RWPE2 (cell line): ENCODE data around the gene GFOD1.

Experiments used
- ATAC-seq: fragments of 200-7000 bp; cut with Tn5 transposase; 3 replicates; pipeline ENCODE4 v1.9.1; 2021; ENCODE audit warnings: low read depth
- DNase-seq: peaks from one replicate; pipeline ENCODE4 v3.0.0-alpha.2; 2020; ENCODE audit warnings: low spot score
- H3K27ac ChIP-seq: fragments of 450-650 bp; 2 replicates; pipeline ENCODE4 v1.5.1; 2017; ENCODE audit warnings: mild to moderate bottlenecking; ENCODE audit not compliant: poor library complexity, severe bottlenecking
- H3K27me3 ChIP-seq: fragments of 250-450 bp; sonication (Bioruptor Pico); 2 replicates; pipeline ENCODE4 v1.5.1; 2021; ENCODE audit warnings: mild to moderate bottlenecking, moderate library complexity; ENCODE audit not compliant: insufficient read depth, poor library complexity, severe bottlenecking
- H3K36me3 ChIP-seq: fragments of 250-450 bp; sonication (Bioruptor Pico); 2 replicates; pipeline ENCODE4 v1.5.1; 2020; ENCODE audit warnings: low read depth, mild to moderate bottlenecking, moderate library complexity
- H3K4me1 ChIP-seq: fragments of 250-450 bp; sonication (Bioruptor Pico); 2 replicates; pipeline ENCODE4 v1.5.1; 2021; ENCODE audit warnings: mild to moderate bottlenecking, moderate library complexity; ENCODE audit not compliant: insufficient read depth, poor library complexity, severe bottlenecking
- H3K4me3 ChIP-seq: fragments of 250-450 bp; sonication (Bioruptor Pico); 2 replicates; pipeline ENCODE4 v1.5.1; 2021; ENCODE audit warnings: mild to moderate bottlenecking, moderate library complexity; ENCODE audit not compliant: severe bottlenecking
- H3K9me3 ChIP-seq: fragments of 250-450 bp; sonication (Bioruptor Pico); 2 replicates; pipeline ENCODE4 v1.5.1; 2021; ENCODE audit warnings: mild to moderate bottlenecking, moderate library complexity; ENCODE audit not compliant: severe bottlenecking
- CTCF ChIP-seq: fragments of 450-650 bp; IDR thresholded peaks from one replicate; pipeline ENCODE4 v1.5.1; 2017; ENCODE audit warnings: mild to moderate bottlenecking, moderate library complexity; ENCODE audit not compliant: poor library complexity, severe bottlenecking

Gene GFOD1

GRCh38 chr6:13308332-13308731, 179.1 kb downstream of the GFOD1 start:
- ATAC-seq, result no peak
- Histone ChIP-seq H3K36me3 (peaks cover 59% of the 10 kb centered on the region), H3K27ac (peak overlapping the region; percentile 90)

More at GRCh38 chr6:13308332-13308731, 179.1 kb downstream of the GFOD1 start:
- H3K4me1 ChIP-seq, result peaks cover 26% of the 10 kb centered on the region
- TF ChIP-seq CTCF, result no peak
- no peaks in the 10 kb centered on the region for H3K9me3 ChIP-seq
- no peaks in the 10 kb centered on the region for H3K27me3 ChIP-seq
- no peak overlapping the region for H3K4me3 ChIP-seq
- DNase-seq, result no peak
